Measurements from ENCODE around the gene MAMDC4. TPM values are rescaled to one million over a fixed set of nuclear protein-coding genes. Genes with fewer than 3 reads are reported as not detected.

The MAMDC4 gene
- polyA plus RNA-seq, 3 donors = 0.07 to 5.2 TPM; not detected in 1

- Histone ChIP-seq H3K9me3 (replicated peaks in 1 of 2; ENCODE audit: control insufficient read depth in 1 of 2, insufficient read depth in 1 of 2, low read length in 2 of 2) (no peaks in the 10 kb centered on the region), H3K27me3 (ENCODE audit: control insufficient read depth in 2 of 2, insufficient read depth in 2 of 2, low read length in 2 of 2) (no peaks in the 10 kb centered on the region), H3K27ac (ENCODE audit: low read depth in 1 of 2, low read length in 2 of 2) (peak overlapping the region in 1 of 2 donors; percentile 42), H3K36me3 (replicated peaks in 1 of 2; ENCODE audit: control insufficient read depth in 1 of 2, insufficient read depth in 2 of 2, low read length in 2 of 2) (peaks cover 37 to 76% of the 10 kb centered on the region in 2 donors), H3K4me3 (replicated peaks in 1 of 3; ENCODE audit: low read depth in 2 of 3, low read length in 3 of 3) (no peak overlapping the region), H4K20me1 (ENCODE audit: insufficient read depth, low read length) (no peaks in the 10 kb centered on the region), H3K4me1 (ENCODE audit: control insufficient read depth in 1 of 2, insufficient read depth in 2 of 2, low read length in 2 of 2) (no peaks in the 10 kb centered on the region), H3K79me2 (ENCODE audit: insufficient read depth, low read length) (peaks cover 4% of the 10 kb centered on the region), H3K4me2 (replicated peaks; ENCODE audit: extremely low read depth, low read length, poor library complexity, severe bottlenecking) (no peak overlapping the region), H3K9ac (ENCODE audit: insufficient read depth, low read length, poor library complexity, severe bottlenecking) (no peak overlapping the region), H2AFZ (ENCODE audit: insufficient read depth, low read depth, low read length, poor library complexity, severe bottlenecking) (no peak overlapping the region)
- Mint-ChIP-seq H3K27ac (peak overlapping the region in 3 of 7 donors; percentile 20 to 78 (median 51)), H3K27me3 (ENCODE audit: low read depth in 3 of 3) (no peaks in the 10 kb centered on the region), H3K36me3 (peaks cover 40 to 74% of the 10 kb centered on the region in 2 donors), H3K9me3 (no peaks in the 10 kb centered on the region), H3K4me1 (peaks cover 2% of the 10 kb centered on the region), H3K4me3 (no peak overlapping the region)
- WGBS (ENCODE audit: insufficient coverage) = 70% methylated on average over 20 of the region's 20 CpGs
- intact Hi-C loops (cut with micrococcal nuclease) = no loop called here
- no peak for TF ChIP-seq CTCF (IDR thresholded peaks at IDR 0.05)
- no peak for DNase-seq
Measured at GRCh38 chr9:136901516-136902258, 49.5 kb downstream of the MAMDC4 start.

- no peaks in the 10 kb centered on the region for H3K4me1 ChIP-seq (ENCODE audit: control insufficient read depth in 1 of 2, insufficient read depth in 2 of 2, low read length in 2 of 2)
- H3K9me3 ChIP-seq (replicated peaks in 1 of 2; ENCODE audit: control insufficient read depth in 1 of 2, insufficient read depth in 1 of 2, low read length in 2 of 2) = no peaks in the 10 kb centered on the region
- peaks cover 43 to 83% of the 10 kb centered on the region in 2 donors for H3K36me3 ChIP-seq (replicated peaks in 1 of 2; ENCODE audit: control insufficient read depth in 1 of 2, insufficient read depth in 2 of 2, low read length in 2 of 2)
- Mint-ChIP-seq H3K27ac (peak overlapping the region in 3 of 7 donors; percentile 20 to 63 (median 36)), H3K4me1 (peaks cover 2% of the 10 kb centered on the region), H3K9me3 (no peaks in the 10 kb centered on the region), H3K27me3 (ENCODE audit: low read depth in 3 of 3) (no peaks in the 10 kb centered on the region), H3K36me3 (peaks cover 45 to 81% of the 10 kb centered on the region in 2 donors), H3K4me3 (no peak overlapping the region)
- intact Hi-C loops (cut with micrococcal nuclease) = no loop called here
- no peaks in the 10 kb centered on the region for H3K27me3 ChIP-seq (ENCODE audit: control insufficient read depth in 2 of 2, insufficient read depth in 2 of 2, low read length in 2 of 2)
- DNase-seq = peak in 1 of 3 donors; percentile 34
- WGBS (ENCODE audit: insufficient coverage) = 83% methylated on average over 11 of the region's 15 CpGs
- H3K9ac ChIP-seq (ENCODE audit: insufficient read depth, low read length, poor library complexity, severe bottlenecking) = no peak overlapping the region
- no peak overlapping the region for H3K4me2 ChIP-seq (replicated peaks; ENCODE audit: extremely low read depth, low read length, poor library complexity, severe bottlenecking)
- H2AFZ ChIP-seq (ENCODE audit: insufficient read depth, low read depth, low read length, poor library complexity, severe bottlenecking) = no peak overlapping the region
- peak overlapping the region in 1 of 2 donors; percentile 42 for H3K27ac ChIP-seq (ENCODE audit: low read depth in 1 of 2, low read length in 2 of 2)
- no peaks in the 10 kb centered on the region for H4K20me1 ChIP-seq (ENCODE audit: insufficient read depth, low read length)
- TF ChIP-seq CTCF (IDR thresholded peaks at IDR 0.05) = no peak
- no peak overlapping the region for H3K4me3 ChIP-seq (replicated peaks in 1 of 3; ENCODE audit: low read depth in 2 of 3, low read length in 3 of 3)
- H3K79me2 ChIP-seq (ENCODE audit: insufficient read depth, low read length) = no peaks in the 10 kb centered on the region
Measured at GRCh38 chr9:136902259-136902821, 50.2 kb downstream of the MAMDC4 start.

Data from CD14-positive monocyte (primary cell).